CD4-positive, alpha-beta T cell treated with Interleukin-12 subunit alpha and Interleukin-12 subunit beta, for 1 hour (primary cell): Measurements from ENCODE around the gene DNMBP.

Source experiments
- DNase-seq: peaks from one replicate; pipeline ENCODE4 v3.0.0-alpha.2; 2020

Gene DNMBP, protein sequence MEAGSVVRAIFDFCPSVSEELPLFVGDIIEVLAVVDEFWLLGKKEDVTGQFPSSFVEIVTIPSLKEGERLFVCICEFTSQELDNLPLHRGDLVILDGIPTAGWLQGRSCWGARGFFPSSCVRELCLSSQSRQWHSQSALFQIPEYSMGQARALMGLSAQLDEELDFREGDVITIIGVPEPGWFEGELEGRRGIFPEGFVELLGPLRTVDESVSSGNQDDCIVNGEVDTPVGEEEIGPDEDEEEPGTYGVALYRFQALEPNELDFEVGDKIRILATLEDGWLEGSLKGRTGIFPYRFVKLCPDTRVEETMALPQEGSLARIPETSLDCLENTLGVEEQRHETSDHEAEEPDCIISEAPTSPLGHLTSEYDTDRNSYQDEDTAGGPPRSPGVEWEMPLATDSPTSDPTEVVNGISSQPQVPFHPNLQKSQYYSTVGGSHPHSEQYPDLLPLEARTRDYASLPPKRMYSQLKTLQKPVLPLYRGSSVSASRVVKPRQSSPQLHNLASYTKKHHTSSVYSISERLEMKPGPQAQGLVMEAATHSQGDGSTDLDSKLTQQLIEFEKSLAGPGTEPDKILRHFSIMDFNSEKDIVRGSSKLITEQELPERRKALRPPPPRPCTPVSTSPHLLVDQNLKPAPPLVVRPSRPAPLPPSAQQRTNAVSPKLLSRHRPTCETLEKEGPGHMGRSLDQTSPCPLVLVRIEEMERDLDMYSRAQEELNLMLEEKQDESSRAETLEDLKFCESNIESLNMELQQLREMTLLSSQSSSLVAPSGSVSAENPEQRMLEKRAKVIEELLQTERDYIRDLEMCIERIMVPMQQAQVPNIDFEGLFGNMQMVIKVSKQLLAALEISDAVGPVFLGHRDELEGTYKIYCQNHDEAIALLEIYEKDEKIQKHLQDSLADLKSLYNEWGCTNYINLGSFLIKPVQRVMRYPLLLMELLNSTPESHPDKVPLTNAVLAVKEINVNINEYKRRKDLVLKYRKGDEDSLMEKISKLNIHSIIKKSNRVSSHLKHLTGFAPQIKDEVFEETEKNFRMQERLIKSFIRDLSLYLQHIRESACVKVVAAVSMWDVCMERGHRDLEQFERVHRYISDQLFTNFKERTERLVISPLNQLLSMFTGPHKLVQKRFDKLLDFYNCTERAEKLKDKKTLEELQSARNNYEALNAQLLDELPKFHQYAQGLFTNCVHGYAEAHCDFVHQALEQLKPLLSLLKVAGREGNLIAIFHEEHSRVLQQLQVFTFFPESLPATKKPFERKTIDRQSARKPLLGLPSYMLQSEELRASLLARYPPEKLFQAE (N-terminal part only)

DNA sequence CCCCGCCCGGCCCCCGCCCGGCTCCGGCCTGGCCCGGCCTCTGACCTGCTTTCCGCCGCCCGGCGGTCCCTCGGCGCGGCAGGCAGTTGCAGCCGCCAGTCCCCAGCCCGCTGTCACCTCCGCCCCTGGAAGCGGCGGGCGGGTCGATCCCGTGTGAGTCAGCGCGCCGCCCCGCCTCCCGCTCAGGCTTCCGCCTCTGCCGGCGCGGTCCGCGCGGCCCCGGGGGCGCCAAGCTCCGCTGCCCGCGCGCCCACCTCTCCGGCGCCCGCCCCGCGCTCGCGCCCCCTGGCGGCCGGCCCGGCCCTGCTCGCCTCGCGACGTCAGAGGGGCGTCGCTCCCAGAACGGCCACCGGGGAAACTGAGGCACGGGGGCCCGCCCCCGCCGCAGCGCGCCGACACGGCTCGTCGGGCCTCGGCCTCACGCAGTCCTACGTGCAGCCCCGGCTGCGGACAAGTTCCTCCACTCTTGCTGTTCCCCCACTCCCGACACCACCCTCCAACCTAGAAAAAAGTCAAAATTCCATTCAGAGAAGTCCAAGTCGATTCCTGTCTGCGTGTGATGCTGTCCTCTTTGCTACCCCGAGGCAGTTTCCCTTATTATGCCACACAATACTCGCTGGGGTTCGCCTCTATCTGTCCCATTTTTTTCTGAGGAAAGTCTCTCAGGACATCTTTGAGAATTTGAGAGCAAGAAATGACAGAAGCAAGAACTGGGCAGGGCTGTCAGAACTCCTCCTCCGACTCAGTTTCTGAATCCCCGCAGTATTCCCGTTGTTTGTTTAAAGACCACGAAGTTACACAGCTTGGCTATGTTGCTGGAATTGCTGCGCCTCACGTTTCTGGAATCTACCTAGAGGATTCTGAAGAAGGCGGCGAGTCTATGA, at the start of gene DNMBP:
Gene DNMBP (minus strand): TSS at position 155 of the 884 bp plus-strand sequence. CDS start 37,823 bp downstream, outside the sequence.
- DNase-seq = peak; percentile 84

DNA sequence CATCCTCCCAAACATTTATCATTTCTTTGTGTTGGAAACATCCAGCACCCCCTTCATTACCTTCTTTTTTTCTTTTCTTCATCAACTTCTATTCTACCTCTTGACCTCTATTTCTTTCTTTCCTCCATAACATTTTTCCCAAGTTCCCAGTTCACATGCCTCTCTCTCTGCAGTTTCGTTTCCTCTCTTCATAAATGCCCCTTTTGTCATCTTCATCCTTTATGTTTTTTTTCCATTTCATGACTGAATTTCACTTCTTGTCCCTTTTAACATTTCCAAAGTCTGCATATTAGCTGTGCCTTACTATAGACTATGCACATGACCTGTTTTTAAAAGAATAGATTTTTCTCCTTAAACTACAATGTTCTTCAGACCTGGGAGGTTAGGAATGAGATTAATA, 48.2 kb upstream of the DNMBP start:
- no peak for DNase-seq

DNA sequence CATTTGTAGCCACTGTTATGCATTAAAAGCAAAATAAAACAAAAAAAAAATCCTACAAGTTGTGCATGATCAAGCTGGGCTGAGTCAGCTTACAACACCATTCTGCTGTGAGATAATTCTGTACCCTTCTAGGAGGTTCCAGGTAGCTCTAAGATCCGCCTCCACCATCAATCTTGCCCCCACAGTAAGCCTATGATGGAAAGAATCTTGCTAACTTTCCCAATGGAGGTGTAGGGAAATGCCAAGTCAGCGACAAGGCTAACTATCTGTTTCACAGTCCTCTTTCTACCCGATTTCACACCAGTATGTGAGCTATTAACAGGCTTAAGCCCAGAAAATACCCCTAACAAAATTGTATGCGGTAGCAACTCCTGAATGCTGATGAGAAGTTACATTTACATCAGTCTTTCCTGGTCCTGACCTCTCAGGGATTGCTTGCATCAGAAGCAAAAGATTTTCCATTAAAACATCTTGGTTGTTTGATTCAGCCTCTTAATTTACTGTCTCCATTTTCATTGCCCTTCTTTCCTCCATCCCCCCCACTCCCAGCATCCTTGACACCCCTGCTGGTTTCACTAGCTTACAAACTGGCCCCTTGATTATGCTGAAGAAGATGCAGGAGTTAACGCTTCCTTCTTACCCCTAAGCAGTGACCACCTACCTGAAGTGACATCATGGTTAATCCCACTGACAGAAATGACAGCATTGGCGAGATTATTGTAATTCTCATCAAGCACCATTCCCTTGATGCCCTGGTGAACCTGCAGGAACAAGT, 44.1 kb upstream of the DNMBP start:
- no peak for DNase-seq

DNA sequence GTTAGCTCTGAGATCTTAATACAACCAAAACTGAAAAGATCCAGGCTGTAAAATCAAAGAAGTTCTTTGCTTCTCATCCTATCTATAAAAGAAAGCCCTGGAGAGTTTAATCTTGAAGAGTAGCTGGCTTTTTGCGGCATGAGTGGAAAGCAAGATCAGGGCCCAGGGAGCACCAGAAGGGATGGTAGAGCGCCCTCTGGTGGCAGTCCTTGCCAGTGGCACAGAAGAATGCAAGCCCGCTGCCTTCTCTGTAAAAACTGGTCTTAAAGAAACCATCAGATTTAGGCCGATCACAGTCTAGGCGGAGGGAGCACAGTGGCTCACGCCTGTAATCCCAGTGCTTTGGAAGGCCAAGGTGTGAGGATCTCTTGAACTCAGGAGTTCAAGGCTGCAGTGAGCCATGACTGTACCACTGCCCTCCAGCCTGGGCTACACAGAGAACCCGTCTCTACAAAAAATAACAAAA, 36.3 kb upstream of the DNMBP start:
- DNase-seq = peak; percentile 71

DNA sequence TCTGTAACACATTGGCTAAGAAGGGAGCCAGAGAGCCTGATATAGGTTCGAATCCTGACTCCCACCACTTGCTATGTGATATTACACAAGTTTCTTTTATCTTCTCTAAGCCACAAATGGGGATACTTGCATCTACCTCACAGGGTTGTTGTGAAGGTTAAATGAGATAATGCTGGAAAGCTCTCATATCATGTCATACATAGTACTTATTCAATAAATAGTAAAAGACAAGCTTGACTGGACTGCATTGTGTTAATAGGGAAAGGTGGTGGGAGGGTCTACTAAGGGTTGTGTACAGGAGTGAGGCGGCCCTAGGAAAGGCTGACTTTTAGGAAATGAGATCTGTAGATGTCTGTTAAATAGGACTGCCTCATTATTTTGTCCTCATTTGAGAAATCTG, 35.8 kb upstream of the DNMBP start:
- DNase-seq = no peak

DNA sequence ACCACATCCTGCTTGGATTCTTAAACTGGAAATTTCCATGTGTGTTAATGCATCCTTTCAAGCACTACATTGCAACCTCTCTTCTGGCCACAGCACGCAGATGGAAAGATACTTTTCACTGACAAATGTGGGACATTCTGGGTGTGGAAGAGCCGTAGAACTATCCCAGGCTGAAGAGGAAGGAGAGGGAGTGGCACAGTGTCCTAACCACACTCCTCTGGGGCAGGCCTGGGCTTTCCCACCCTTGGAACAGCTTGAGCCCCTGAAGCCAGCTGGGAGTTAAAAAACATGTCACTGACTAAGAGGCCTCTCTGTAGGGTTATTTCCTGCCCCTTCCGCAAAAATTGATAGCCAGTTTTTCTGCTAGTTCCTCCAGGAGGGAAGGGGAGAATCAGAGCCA, 34.0 kb upstream of the DNMBP start:
- DNase-seq = no peak

DNA sequence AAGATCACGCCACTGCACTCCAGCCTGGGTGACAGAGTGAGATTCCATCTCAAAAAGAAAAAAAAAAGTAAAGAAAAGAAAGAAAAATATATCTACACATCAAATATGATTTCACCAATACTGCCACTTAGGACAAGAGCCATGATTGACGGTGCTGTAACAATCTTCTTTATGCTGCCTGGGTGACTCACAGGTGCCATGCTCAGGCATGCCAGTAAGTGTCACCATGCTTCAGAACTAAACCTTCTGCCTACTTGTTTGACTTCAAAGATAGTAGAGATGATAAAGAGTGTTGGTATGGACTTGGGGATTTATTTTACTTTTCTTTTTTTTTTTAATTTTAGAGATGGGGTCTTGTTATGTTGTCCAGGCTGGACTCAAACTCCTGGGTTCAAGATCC, 33.6 kb upstream of the DNMBP start:
- no peak for DNase-seq

DNA sequence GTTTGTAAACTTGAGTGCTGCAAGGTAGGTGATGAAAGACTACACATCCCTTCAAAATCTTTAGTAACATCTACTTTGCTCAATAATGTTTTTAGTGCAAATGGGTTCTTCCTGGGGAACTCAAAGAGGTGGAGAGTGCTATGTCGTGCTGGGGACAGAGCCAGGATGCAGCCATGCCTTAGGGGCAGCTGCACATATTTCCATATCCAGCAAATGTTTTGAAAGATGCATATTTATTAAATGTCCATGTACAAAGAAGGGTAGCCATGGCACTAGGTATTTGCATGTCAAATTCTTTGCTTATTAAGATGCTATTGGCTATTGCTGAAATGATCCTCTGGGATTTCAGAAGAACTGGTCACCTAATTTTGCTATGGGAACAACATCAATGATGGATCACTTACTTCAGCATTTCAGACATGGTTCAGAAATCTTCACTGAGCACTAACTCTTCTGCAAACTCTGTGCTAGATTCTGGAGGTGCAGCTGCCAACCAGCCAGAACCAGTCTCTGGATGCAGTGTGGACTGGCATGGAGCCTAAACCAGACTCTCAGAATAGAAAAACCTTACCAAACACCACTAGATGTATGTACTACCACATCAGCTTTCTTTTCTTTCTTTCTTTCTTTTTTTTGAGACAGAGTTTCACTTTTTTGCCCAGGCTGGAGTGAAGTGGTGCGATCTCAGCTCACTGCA, 31.7 kb upstream of the DNMBP start:
- no peak for DNase-seq

DNA sequence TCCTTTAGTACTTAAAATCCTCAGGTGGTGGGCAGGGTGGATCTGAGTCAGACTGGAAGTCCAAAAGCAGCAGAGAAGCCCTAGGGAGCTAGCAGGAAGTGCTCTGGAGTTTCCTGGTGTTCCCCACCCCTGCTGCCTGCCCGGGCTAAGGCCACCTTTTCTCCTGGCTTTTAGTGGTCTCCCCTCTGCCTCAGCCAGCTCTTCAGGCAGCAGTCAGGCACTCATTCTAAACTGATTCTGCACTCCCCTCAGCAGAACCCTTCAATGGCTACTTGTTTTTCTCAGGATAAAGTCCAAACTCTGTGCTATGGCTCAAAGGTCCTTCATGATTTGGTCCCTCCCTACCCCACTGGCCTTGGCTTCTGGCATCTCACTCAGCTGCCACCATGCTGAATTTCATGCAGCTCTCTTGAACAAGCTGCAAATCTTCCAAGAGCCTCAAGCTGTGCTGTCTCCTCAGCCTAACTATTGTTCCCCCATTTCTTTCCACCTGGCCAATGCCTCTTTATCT, 28.9 kb upstream of the DNMBP start:
- no peak for DNase-seq

DNA sequence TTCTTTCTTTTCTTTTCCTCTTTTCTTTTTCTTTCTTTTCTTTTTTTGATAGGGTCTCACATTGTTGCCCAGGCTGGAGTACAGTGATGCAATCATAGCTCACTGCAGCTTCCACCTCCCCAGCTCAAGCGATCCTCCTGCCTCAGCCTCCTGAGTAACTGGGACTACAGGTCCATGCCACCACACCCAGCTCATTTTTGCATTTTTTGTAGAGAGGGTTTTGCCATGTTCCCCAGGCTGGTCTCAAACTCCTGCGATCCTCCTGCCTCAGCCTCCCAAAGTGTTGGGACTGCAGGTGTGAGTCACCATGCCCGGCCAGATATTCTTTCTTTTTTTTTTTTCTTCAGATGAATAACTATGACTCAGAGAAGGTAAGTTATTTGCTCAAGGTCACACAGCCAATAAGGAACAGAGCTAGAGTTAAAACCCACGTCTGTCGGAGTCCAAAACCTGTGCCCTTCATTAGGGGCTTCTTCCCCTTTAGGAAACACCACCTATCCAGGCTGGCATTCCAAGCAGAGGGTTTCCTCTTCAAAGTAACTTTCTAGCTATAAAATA, 28.1 kb upstream of the DNMBP start:
- DNase-seq = no peak

DNA sequence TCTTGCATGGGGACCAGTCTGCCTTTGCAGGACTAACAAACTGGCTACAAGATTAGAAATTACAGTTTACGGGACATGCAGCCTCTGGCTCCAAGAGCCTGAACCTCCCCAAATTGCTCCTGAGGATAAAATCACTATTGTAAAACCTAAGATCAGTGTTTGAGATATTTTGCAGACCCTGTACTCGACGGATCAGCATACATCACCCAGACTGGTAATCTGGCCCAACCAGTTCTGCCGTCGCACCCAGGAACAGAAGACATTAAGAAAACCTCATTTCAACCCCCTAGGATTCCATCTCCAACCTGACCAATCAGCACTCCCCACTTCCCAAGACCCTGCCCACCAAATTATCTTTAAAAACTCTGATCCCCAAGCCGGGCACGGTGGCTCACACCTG, 27.1 kb upstream of the DNMBP start:
- no peak for DNase-seq

DNA sequence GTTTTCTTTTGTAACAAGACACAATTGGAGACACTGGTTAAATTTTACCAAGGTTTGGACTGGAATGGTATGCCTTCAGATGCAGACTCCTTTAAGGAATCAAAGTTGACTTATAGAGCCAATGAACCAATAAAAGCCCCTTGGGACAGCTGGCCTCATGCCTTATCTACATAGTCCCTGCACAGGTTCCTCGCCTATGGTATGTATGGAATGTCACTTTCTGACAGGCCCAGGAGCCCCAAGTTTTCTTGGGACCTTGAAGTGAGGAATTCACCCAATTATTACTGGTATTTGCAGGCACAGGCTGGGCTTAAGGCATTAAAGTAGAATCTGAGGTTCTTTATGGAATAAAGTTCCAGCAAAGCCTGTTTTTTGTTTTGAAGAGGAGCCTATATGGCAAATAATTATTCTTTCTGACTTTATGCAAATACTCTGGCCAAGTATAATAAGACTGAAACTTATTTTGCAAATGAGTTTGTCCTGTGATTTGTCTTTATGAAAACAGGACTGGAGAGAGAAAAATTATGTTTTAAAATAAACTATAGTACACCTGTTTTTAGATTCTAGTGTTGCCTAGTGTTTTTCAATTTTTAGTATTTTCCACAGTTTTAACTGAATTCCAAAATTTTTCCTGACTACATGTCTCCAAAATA, 24.1 kb upstream of the DNMBP start:
- DNase-seq = no peak

DNA sequence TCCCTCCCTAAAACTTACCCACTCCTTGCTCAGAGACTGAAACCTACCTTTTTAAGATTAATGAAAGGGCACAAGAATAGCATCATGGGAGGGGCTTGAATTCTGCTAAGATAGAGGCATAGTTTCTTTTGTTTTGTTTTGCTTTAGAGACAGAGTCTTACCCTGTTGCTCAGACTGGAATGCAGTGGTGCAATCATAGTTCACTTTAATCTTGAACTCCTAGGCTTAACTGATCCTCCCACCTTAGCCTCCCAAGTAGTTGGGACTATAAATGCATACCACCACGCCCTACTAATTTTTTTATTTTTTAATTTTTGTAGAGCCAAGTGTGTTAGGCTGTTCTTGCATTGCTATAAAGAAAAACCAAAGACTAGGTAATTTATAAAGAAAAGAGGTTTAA, 17.7 kb upstream of the DNMBP start:
- no peak for DNase-seq

DNA sequence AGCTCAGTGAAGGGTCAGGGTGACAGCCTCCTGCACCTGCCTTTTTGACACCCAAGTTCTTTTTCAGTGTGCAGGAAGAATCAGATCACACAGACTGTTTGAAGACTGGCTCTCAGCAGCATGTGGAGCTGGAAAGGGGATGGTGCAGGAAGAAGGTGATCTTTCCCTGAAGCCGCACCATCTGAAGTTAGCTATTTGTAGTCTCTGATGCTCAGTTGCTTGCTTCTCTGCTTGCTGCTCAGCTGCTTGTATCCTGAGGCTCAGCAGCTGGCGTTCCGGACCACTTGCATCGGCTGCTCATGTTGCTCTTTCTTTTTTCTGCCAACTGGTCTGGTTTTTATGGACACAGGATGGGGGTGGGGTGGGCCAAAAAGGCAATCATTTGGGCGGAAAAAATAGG, 15.8 kb upstream of the DNMBP start:
- DNase-seq = no peak

DNA sequence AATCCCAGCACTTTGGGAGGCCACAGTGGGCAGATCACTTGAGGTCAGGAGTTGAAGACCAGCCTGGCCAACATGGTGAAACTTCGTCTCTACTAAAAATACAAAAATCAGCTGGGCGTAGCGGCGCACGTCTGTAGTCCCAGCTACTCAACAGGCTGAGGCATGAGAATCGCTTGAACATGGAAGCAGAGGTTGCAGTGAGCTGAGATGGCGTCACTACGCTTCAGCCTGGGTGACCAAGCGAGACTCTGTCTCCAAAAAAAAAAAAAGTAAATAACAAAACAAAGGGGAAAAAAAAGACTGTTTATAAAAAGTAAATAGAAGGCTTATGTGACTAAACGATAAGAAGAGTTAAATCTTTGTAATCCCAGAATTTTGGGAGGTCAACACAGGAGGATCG, 15.0 kb upstream of the DNMBP start:
- no peak for DNase-seq

DNA sequence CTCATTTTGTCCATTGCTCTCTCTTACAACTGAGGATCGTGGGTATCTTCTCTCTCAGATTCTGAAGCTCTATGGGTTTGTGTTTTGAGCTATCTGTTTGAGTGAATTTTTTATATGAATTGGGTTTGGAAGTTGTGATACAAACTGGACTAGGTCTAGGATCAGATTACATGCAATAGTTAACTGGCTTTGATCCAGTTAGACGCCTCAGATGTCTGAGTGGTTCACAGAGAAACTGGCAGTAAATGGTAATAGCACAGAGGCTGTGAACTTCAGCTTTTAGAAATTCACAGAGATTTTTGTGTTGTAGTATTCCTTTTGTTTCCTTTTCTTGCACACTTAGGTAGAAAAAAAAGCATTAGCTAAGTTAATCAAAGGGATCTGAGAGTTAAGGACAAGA, 12.7 kb upstream of the DNMBP start:
- DNase-seq = no peak

DNA sequence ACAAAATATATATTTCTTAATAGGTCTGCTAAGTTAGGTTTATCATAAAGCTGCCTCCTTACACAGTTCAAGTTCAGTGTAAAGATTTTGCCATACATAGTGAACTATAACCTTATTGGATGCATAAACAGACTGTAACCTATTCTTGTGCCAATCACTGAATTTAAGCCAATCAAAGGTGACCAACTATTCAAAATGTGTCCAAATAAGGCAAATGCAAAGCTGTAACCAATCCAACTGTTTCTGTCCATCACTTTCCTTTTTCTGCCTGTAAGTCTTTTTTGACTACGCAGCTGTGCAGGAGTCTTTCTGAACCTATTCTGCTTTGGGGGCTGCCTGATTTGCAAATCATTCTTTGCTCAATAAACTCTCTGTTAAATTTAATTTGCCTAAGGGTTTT, 11.6 kb upstream of the DNMBP start:
- DNase-seq = no peak

DNA sequence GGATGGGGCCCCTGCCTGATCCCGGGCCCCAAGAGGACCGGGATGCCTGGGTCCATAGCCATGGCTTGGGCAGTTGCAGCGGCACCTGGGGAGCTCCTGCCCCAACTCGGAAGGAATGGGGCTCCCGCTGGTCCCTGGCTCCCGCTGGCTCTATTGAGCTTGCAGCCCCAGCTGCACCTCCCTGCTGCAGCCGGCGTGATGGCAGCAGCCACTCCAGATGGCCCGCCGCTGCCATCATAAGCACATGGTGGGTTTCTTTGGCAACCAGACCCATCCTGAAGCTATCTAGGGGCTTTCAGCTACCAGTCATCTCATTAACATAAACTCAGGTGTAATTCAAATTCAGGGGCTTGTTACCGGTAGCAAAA, 11.1 kb upstream of the DNMBP start:
- DNase-seq = no peak

DNA sequence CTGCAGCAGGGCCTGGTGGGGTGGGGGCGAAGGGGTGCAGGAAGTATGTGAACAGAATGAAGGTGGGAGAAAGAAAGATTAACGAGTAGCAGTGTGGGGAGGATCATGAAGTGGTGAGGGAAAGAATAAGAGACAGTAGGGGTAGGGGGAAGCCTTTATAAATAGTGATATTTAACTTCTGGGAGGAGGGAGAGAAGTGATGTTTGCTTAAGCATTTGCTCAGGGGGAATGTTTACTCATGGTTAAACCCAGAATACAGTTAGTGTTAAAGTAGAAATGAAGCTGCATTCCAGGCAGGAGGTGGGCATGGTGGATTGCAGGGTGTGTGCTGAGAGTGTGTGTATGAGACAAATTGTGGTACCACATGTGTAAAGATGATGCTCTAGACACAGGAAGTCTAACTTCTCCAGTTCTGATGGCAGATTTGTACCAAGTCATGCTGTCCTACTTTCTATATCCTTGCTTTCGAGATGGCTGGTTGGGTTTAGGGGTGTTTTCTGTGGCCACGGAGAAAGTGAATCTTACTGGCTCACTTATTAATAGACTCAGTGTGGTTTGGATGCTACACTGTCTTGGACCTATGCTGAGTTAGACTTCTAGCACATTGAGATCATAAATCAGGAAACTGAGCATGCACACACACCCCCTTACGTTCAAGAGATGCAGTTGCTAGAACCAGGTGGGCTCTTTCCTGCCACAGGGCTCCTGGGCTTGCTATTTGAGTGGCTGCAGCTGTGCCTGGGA, 10.6 kb upstream of the DNMBP start:
- no peak for DNase-seq
